Endothelial cell of umbilical vein (primary cell): ENCODE measurements around the gene PWWP2A. TPM values are rescaled to one million over a fixed set of nuclear protein-coding genes. Genes with fewer than 3 reads are reported as not detected.

Experiments
- BruUV-seq: library from RNA; stranded (reverse); fragments of 400-500 nt; replicated peaks from 2 replicates; lab custom pipeline; 2021; lab: Mats Ljungman, UMichigan
- CTCF ChIA-PET: fragments of 300-600, 350-600 bp; sonication (Branson Sonifier 250); formaldehyde crosslinking; loops from one replicate; lab custom pipeline; 2021; ENCODE audit warnings: antibody characterized with exemption, inconsistent platforms; lab: Charles Lee
- POLR2A ChIA-PET: fragments of 300-600, 350-600 bp; sonication (Branson Sonifier 250); formaldehyde crosslinking; loops from one replicate; lab custom pipeline; 2021; ENCODE audit warnings: antibody characterized with exemption, inconsistent platforms; lab: Charles Lee
- DNase-seq: peaks from one replicate; pipeline ENCODE4 v3.0.0-alpha.2; 2011; ENCODE audit warnings: low read depth, low spot score
- FAIRE-seq: peaks from 2 replicates; lab custom pipeline; 2011; peaks lifted over from hg19 to GRCh38; lab: Jason Lieb, UNC
- H2AFZ ChIP-seq: 2 replicates; pipeline ENCODE4 v1.6.0; 2012; ENCODE audit warnings: low read depth, low read length, control low read depth, inconsistent platforms
- H3K27ac ChIP-seq: 2 replicates; pipeline ENCODE4 v1.5.1; 2011; ENCODE audit warnings: low read depth, mild to moderate bottlenecking, control low read depth, low read length, moderate library complexity; ENCODE audit not compliant: insufficient read depth
- H3K27me3 ChIP-seq, 2 experiments: 2 replicates each; pipeline versions ENCODE4 v1.6.0 to v1.6.1; 2011; ENCODE audit warnings: low read length in 2 of 2, mixed read lengths in 1 of 2; ENCODE audit not compliant: control insufficient read depth in 2 of 2, insufficient read depth in 2 of 2
- H3K36me3 ChIP-seq, 2 experiments: 2 replicates in 1 of 2; 3 replicates in 1 of 2; pipeline ENCODE4 v1.5.1; 2011; ENCODE audit warnings: low read length in 2 of 2, mild to moderate bottlenecking in 1 of 2, moderate library complexity in 1 of 2; ENCODE audit not compliant: control insufficient read depth in 2 of 2, insufficient read depth in 2 of 2; ENCODE audit errors: extremely low read depth in 1 of 2
- H3K4me1 ChIP-seq: 3 replicates; pipeline ENCODE4 v1.5.1; 2011; ENCODE audit warnings: mild to moderate bottlenecking, low read length; ENCODE audit not compliant: control insufficient read depth, insufficient read depth; ENCODE audit errors: extremely low read depth
- H3K4me2 ChIP-seq: 2 replicates; pipeline ENCODE4 v1.6.1; 2011; ENCODE audit warnings: low read length, control low read depth, mixed read lengths; ENCODE audit not compliant: insufficient read depth
- H3K4me3 ChIP-seq, 3 experiments: fragments of 200-600 bp in 1 of 3; sonication (generic), shearing (Covaris generic) in 1 of 3; replicated peaks in 1 of 3; 2 replicates each; pipeline ENCODE4 v1.5.1; 2011 to 2016; ENCODE audit warnings: control low read depth in 3 of 3, low read length in 3 of 3, mild to moderate bottlenecking in 2 of 3, inconsistent platforms in 1 of 3, low read depth in 1 of 3, moderate library complexity in 1 of 3; ENCODE audit not compliant: insufficient read depth in 1 of 3
- H3K79me2 ChIP-seq: 2 replicates; pipeline ENCODE4 v1.6.0; 2012; ENCODE audit warnings: low read length, inconsistent platforms; ENCODE audit not compliant: control insufficient read depth, insufficient read depth
- H3K9ac ChIP-seq: replicated peaks from 2 replicates; pipeline ENCODE3; 2011; ENCODE audit warnings: low read length, control low read depth; ENCODE audit not compliant: insufficient read depth; ENCODE audit errors: extremely low read depth
- H3K9me1 ChIP-seq: replicated peaks from 3 replicates; pipeline ENCODE4 v1.6.0; 2011; ENCODE audit warnings: mild to moderate bottlenecking, low read length; ENCODE audit not compliant: control insufficient read depth, insufficient read depth; ENCODE audit errors: extremely low read depth
- H3K9me3 ChIP-seq: replicated peaks from 2 replicates; pipeline ENCODE4 v1.5.1; 2012; ENCODE audit warnings: low read length, inconsistent platforms; ENCODE audit not compliant: control insufficient read depth, insufficient read depth
- H4K20me1 ChIP-seq: replicated peaks from 2 replicates; pipeline ENCODE3; 2011; ENCODE audit warnings: mild to moderate bottlenecking, low read length; ENCODE audit not compliant: control insufficient read depth, insufficient read depth; ENCODE audit errors: extremely low read depth
- EZH2 ChIP-seq: IDR thresholded peaks from 2 replicates; pipeline ENCODE4 v1.6.1; 2012; ENCODE audit warnings: borderline replicate concordance, low read depth, mild to moderate bottlenecking, moderate library complexity, low read length, inconsistent platforms; ENCODE audit not compliant: severe bottlenecking
- FOS ChIP-seq: IDR thresholded peaks from 2 replicates; pipeline ENCODE4 v1.6.1; 2011; ENCODE audit warnings: mild to moderate bottlenecking, low read length, moderate library complexity, borderline replicate concordance; ENCODE audit not compliant: insufficient read depth
- GATA2 ChIP-seq: IDR thresholded peaks from 2 replicates; pipeline ENCODE4 v1.7.0; 2011; ENCODE audit warnings: low read depth, mild to moderate bottlenecking, moderate library complexity, mixed read lengths, low read length; ENCODE audit not compliant: insufficient read length, insufficient read depth
- JUN ChIP-seq: IDR thresholded peaks from 2 replicates; pipeline ENCODE4 v1.6.1; 2011; ENCODE audit warnings: borderline replicate concordance, low read depth; ENCODE audit not compliant: insufficient read length, insufficient read depth
- MYC ChIP-seq: IDR thresholded peaks from one replicate; pipeline ENCODE4 v1.6.1; 2011; ENCODE audit warnings: mild to moderate bottlenecking, low read depth, low read length
- POLR2AphosphoS5 ChIP-seq: IDR thresholded peaks from 2 replicates; pipeline ENCODE4 v1.6.1; 2012; ENCODE audit warnings: low read depth, mild to moderate bottlenecking, control low read depth, low read length, moderate library complexity; ENCODE audit not compliant: insufficient read depth
- dilution Hi-C: fragments of 300-500 bp; cut with MboI; formaldehyde crosslinking; loops from one replicate; pipeline ENCODE4 v1.15.0; 2019; ENCODE audit warnings: low sequenced_read_pairs; ENCODE audit not compliant: extremely low pct_ligation_motif_present
- intact Hi-C: fragments of 100-400 bp; cut with micrococcal nuclease; formaldehyde crosslinking; loops from one replicate; pipeline ENCODE4 v1.10.0; 2022
- polyA plus RNA-seq, 4 experiments: library from polyadenylated mRNA; depleted of rRNA in 3 of 4; stranded (reverse) in 3 of 4; unstranded in 1 of 4; fragments of >200 nt; gene quantifications; 2 replicates each; pipeline versions ENCODE4 v1.2.1 to v1.2.3, GENCODE V29; 2011 to 2012; ENCODE audit warnings: missing spikeins in 1 of 4
- total RNA-seq: library from RNA; stranded (reverse); gene quantifications from 2 replicates; pipeline ENCODE4 v1.2.3, GENCODE V29; 2021
- TF ChIP-seq, protein P1 (sequence below): IDR thresholded peaks from 2 replicates; pipeline ENCODE4 v1.6.1; 2011; ENCODE audit not compliant: insufficient read depth, insufficient read length
- TF ChIP-seq, protein P2 (sequence below), 2 donors: IDR thresholded peaks; 1 replicate in 1 of 2; 2 replicates in 1 of 2; pipeline ENCODE4 v1.5.1; 2011; ENCODE audit warnings: low read length in 2 of 2, mild to moderate bottlenecking in 2 of 2, moderate library complexity in 2 of 2, control low read depth in 1 of 2, inconsistent platforms in 1 of 2, low read depth in 1 of 2; ENCODE audit not compliant: insufficient read depth in 1 of 2; ENCODE audit errors: extremely low read depth in 1 of 2

The PWWP2A gene
- total and polyA plus RNA-seq, 2 donors (not counting 3 experiments of a cell fraction or from before 2014, with no cell fraction given): 4.6 to 19.3 TPM

DNA sequence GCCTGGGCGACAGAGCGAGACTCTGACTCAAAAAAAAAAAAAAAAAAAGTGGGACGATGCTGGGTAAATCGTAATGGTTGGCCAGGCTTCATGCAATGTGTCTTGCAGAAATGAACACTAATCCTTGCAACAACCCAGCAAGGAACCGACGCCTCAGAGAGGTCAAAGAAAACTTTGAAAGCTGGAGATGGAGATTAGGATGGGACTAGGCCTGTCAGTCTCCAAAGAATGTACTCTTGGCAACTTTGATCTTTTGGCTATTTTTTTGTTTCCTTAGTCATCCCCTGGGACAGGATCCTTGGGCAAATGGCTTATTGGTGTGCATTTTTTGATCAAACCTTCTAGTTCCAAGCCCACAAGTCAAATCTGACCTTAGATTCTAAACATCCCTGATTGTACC lies 10.6 kb upstream of the PWWP2A start:
- dilution Hi-C loops: no loop called here
- no peak for TF ChIP-seq POLR2AphosphoS5
- TF ChIP-seq JUN: no peak
- TF ChIP-seq FOS: no peak
- no peak for TF ChIP-seq GATA2
- TF ChIP-seq MYC: no peak
- TF ChIP-seq EZH2: no peak
- no TSS peak for BruUV-seq
- Histone ChIP-seq H3K9me1 (no peaks in the 10 kb centered on the region), H3K9ac (no peak overlapping the region), H3K79me2 (no peaks in the 10 kb centered on the region), H3K4me3 (no peak overlapping the region), H3K9me3 (no peaks in the 10 kb centered on the region), H4K20me1 (no peaks in the 10 kb centered on the region), H2AFZ (no peak overlapping the region), H3K27me3 (no peaks in the 10 kb centered on the region), H3K4me1 (peaks cover 4% of the 10 kb centered on the region), H3K4me2 (no peak overlapping the region), H3K27ac (no peak overlapping the region), H3K36me3 (no peaks in the 10 kb centered on the region)
- FAIRE-seq: no peak
- DNase-seq: no peak
- ChIA-PET CTCF (interaction anchor here (1.5 kb wide), 2 partner anchors 30 to 36 kb away, joined by 3 read pairs; no protein-coding TSS in a partner anchor), POLR2A (interaction anchor here (0.7 kb wide), 1 partner anchor 120 kb away, joined by 3 read pairs; no protein-coding TSS in a partner anchor)
- intact Hi-C loops: no loop called here

DNA sequence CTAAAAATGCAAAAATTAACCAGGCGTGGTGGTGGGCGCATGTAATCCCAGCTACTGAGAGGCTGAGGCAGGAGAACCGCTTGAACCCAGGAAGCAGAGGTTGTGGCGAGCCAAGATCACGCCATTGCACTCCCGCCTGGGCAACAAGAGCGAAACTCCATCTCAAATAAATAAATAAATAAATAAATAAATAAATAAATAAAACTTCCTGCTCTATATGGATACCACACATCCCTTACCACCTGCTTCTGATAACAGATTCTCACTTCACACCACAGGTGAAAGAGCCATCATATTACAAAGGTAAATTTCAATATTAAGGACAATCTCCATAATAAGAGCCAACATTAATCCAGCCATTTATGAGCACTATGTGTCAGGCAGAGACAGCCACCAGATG lies 9.4 kb upstream of the PWWP2A start:
- H3K79me2 ChIP-seq: no peaks in the 10 kb centered on the region
- H3K36me3 ChIP-seq: no peaks in the 10 kb centered on the region
- no peak overlapping the region for H3K9ac ChIP-seq
- no peak overlapping the region for H2AFZ ChIP-seq
- no peak overlapping the region for H3K4me3 ChIP-seq
- H3K27me3 ChIP-seq: no peaks in the 10 kb centered on the region
- no peak overlapping the region for H3K4me2 ChIP-seq
- CTCF ChIA-PET: no interaction called here
- dilution Hi-C loops: no loop called here
- POLR2A ChIA-PET: no interaction called here
- no peaks in the 10 kb centered on the region for H3K9me1 ChIP-seq
- no TSS peak for BruUV-seq
- no peaks in the 10 kb centered on the region for H4K20me1 ChIP-seq
- TF ChIP-seq, protein P1, sequence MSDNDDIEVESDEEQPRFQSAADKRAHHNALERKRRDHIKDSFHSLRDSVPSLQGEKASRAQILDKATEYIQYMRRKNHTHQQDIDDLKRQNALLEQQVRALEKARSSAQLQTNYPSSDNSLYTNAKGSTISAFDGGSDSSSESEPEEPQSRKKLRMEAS: no peak
- TF ChIP-seq MYC (no peak), JUN (no peak)
- TF ChIP-seq, protein P2, sequence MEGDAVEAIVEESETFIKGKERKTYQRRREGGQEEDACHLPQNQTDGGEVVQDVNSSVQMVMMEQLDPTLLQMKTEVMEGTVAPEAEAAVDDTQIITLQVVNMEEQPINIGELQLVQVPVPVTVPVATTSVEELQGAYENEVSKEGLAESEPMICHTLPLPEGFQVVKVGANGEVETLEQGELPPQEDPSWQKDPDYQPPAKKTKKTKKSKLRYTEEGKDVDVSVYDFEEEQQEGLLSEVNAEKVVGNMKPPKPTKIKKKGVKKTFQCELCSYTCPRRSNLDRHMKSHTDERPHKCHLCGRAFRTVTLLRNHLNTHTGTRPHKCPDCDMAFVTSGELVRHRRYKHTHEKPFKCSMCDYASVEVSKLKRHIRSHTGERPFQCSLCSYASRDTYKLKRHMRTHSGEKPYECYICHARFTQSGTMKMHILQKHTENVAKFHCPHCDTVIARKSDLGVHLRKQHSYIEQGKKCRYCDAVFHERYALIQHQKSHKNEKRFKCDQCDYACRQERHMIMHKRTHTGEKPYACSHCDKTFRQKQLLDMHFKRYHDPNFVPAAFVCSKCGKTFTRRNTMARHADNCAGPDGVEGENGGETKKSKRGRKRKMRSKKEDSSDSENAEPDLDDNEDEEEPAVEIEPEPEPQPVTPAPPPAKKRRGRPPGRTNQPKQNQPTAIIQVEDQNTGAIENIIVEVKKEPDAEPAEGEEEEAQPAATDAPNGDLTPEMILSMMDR (IDR thresholded peaks at IDR 0.05; ENCODE audit: extremely low read depth in 1 of 2, insufficient read depth in 1 of 2, low read depth in 1 of 2, low read length in 2 of 2): no peak
- FAIRE-seq: no peak
- no peak for DNase-seq
- H3K27ac ChIP-seq: no peak overlapping the region
- H3K9me3 ChIP-seq: no peaks in the 10 kb centered on the region
- intact Hi-C loops: no loop called here
- H3K4me1 ChIP-seq: peaks cover 4% of the 10 kb centered on the region
